HG02884 (cell line): ENCODE measurements around the gene CTSK.
"Not testable (repeated sequence)": the region's sequence is repeated elsewhere in the genome, so short reads cannot be mapped to it uniquely, and the experiment has no call there.

Source experiments
- ATAC-seq: cut with Tn5 transposase; IDR thresholded peaks from one replicate; pipeline ENCODE4 v1.9.1; 2021; ENCODE audit warnings: mild to moderate bottlenecking, moderate library complexity; ENCODE audit not compliant: unreplicated experiment

Gene CTSK

GRCh38 chr1:150807249-150808023 lies 624 bp downstream of the CTSK start:
- ATAC-seq, result no peak

GRCh38 chr1:150805899-150806298 lies 2.2 kb downstream of the CTSK start:
- no peak for ATAC-seq

GRCh38 chr1:150804671-150805070 lies 3.4 kb downstream of the CTSK start:
- ATAC-seq, result no peak

DNA sequence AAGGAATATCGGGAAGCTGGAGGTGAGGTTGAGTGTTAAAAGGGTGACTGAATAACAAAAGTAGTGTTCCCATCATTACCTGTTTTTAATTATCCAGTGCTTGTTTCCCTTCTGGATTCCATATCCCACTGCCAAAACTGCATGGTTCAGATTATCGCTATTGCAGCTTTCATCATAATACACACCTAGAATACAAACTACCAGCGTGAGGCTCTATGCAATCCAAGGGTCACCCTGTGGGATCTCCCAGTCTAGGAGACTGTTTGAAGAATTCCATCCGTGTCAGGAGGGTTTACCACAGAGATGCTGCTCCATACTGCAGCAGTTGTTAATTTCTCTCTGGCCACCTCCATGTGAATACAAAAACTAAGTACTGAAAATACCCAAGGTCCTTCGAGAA lies 9.0 kb downstream of the CTSK start:
- ATAC-seq, result no peak

GRCh38 chr1:150798525-150798924 lies 9.5 kb downstream of the CTSK start:
- no peak for ATAC-seq

DNA sequence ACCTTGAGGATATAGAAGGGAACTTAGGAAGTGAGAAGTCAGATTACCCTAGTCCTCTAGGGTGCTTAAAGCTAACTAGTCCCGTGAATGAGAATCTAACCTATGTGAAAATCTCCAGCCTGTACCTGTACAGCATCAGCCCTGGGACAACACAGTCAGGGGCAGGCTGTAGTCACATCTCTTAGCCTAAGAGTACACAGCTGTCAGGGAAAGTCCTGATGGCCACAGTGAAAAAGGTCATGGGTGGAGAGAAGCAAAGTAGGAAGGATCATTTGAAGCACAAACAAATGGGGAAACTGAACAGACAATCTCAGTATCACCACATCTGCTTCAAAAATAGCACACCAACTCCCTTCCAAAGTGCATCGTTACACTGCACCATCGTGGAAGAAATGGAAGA lies 11.7 kb downstream of the CTSK start:
- no peak for ATAC-seq

GRCh38 chr1:150793778-150794177 lies 14.3 kb downstream of the CTSK start:
- not testable (repeated sequence) for ATAC-seq

DNA sequence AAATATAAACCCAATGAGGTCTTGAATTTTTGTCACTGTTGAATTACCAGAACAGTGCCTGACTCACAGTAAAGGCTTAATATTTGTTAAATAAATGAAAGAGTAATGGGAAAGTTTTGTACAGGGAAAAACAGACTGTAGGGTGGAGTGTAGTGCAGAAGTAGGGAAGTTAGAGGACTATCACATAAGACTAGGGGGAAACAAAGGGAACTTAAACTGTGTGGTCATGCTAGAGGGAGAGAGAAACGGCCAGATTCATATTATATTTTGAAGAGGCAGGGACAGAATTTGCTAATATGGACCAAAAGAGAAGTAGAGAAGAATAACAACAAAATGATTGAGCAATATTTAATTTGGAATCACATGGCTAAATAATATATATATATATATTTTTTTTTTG lies 14.8 kb downstream of the CTSK start:
- ATAC-seq, result no peak

DNA sequence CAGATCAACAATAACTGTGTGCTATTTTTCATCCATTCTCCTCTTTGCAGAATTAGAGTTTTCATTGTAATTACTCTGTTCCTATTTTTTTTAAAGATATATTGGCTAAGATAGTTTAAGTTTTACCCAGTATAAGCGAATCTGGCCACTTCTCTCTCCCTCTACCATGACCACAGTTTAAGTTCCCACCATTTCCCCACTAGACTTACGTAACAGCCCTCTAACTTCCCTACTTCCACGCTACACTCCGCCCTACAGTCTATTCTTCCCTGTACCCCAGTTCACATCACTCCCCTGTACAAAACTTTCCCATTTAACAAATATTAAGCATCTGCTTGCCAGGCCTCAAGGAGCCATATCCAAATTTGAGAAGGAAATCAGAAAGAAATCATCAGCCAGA lies 16.5 kb downstream of the CTSK start:
- ATAC-seq, result no peak

GRCh38 chr1:150789396-150789795 lies 18.7 kb downstream of the CTSK start:
- ATAC-seq, result no peak

DNA sequence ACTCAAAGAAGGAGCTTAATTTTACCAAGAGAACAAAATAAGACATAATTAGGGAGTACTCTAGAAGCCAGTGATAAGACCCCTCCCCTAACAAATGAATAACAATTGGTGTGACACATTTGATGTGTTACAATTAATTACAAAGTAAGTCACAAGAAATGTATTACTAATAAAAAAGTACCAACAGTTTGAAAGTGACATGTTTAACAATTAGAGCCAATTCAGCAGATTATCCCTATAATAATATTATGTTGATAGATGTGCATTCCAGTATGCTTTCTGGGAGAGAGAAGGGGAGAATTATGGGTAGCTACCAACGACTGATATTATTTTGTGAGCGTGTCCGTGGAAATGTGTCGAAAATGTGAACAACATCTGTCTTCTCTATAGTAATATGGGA lies 19.1 kb downstream of the CTSK start:
- ATAC-seq, result no peak

DNA sequence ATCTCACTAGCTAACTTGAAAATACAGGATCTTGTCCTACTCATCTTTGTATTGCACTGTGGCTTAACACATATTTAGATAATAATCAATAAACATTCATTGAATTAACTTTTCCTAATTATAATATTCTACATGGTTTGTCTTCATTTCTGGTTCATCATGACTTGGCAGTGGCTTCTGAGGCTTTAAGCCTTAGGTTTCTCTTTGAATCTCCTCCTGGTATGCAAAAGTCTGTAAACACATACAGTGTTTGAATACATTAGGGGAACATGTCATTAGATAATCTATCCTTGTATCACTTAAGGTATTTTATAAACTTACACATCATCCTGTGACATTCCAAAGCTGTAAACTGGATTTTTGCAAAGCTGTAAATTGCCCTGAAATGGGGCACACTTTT lies 20.6 kb downstream of the CTSK start:
- ATAC-seq, result no peak

GRCh38 chr1:150780510-150780909 lies 27.6 kb downstream of the CTSK start:
- ATAC-seq, result no peak

DNA sequence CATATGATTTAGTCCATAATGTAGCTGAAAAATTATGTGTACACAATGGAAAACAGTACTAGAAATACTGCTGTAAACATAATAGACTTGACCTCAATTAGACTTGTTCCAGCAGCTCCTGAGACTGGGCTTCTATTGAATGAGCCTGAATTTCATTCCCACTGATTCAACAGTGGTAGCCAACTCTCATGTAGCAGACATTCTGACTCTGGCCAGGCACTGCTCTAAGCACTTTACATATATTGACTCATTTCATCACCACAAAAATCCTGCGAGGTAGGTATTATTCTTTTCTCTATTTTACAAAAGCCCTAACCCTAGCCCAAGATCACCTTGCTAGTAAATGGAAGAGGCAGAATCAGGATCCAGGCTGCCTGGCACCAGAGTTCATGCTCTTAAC lies 29.7 kb downstream of the CTSK start:
- no peak for ATAC-seq

GRCh38 chr1:150777544-150777943 lies 30.5 kb downstream of the CTSK start:
- ATAC-seq, result no peak

GRCh38 chr1:150775931-150776505 lies 32.0 kb downstream of the CTSK start:
- not testable (repeated sequence) for ATAC-seq

- no peak for ATAC-seq
Measured at GRCh38 chr1:150775276-150775675, 32.8 kb downstream of the CTSK start.

GRCh38 chr1:150772326-150772725 lies 35.7 kb downstream of the CTSK start:
- ATAC-seq, result no peak

DNA sequence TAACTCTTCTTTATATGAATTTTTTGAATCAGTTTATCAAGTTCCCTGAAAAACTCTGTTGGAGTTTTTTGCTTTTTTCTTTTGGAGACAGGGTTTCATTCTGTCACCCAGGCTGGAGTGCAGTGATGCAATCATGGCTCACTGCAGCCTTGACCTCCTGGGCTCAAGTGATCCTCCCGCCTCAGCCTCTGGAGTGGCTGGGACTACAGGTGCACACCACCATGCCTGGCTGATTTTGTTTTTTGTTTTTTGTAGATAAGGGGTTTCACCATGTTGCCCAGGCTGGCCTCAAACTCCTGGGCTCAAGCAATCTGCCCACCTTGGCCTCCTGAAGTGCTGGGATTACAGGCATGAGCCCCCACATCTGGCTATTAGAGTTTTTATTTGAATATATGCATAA lies 40.4 kb downstream of the CTSK start:
- ATAC-seq, result not testable (repeated sequence)

- ATAC-seq, result not testable (repeated sequence)
Measured at GRCh38 chr1:150765977-150766301, 42.1 kb downstream of the CTSK start.

DNA sequence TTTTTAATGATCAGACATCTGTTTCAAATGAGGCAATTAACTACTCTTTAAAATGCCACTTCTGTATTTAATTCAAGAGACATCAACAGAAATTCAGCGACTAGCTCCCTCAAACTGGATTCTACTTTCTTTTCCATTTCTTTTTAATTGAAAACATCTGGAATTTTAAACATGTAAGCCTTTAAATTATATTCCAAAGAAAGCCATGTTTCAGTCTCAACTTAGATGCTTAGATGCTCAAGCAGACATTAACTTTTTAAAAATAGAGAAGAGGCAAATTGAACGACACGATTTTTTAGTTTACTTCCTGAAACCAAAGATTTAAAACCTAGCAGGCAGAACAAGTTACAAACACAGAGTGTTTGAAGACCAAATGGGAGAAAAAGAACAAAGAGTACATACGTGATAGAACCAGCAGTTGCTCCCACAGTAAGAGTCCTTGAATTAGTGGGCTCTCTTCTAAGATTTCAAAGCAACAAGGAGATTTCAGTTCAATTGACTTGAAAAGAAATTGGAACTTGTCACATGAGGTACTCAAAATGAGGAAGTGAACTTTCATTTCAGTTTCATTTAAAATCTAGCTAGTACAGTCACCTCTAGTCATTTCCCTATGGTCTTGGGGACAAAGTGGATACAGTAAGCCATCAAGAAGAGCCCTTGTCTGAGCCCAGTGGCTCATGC lies 42.6 kb downstream of the CTSK start, which contains the start of gene CTSS:
Gene CTSS (minus strand): TSS at position 483 of the 681 bp plus-strand sequence. CDS start 1,015 bp downstream, outside the sequence.
- peak; percentile 75 for ATAC-seq

- ATAC-seq, result no peak
Measured at GRCh38 chr1:150764617-150765101, 43.4 kb downstream of the CTSK start.
